Measurements from ENCODE around the gene SERGEF. TPM values are rescaled to one million over a fixed set of nuclear protein-coding genes. Genes with fewer than 3 reads are reported as not detected.
A peak's percentile ranks its signal among the peaks of the same experiment; 100 is the strongest.

Gene SERGEF
- total RNA-seq, 4 donors from 2014 or later, result 32.0 to 50.2 (median 37.6) TPM

DNA sequence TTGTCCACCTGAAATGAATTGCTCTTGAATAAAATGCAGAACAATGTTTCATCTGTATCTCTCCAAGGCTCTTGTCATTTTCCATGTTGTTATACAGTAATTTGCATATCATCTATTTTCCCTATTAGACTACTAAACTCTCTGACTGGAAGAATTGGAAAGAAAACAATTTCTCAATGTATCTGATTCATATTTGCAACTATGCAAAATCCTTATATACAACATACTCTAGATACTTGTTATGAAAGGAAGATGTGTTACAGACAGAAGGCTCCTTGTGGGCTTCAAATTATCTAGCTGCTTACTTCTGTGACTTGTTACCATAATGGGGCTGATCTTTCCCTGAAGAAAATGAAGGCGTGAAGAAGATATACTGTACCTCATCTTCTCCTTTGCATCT, 9.6 kb upstream of the SERGEF start:
- no peak for DNase-seq (ENCODE audit: extremely low spot score)
- Histone ChIP-seq H3K27me3 (no peaks in the 10 kb centered on the region), H3K36me3 (no peaks in the 10 kb centered on the region), H3K9me3 (no peaks in the 10 kb centered on the region), H3K4me3 (no peak overlapping the region), H3K4me1 (no peaks in the 10 kb centered on the region), H3K27ac (replicated peaks in 1 of 4) (no peak overlapping the region)
- intact Hi-C loops (cut with DNase I), result no loop called here
- TF ChIP-seq POLR2A (IDR thresholded peaks at IDR 0.05; ENCODE audit: low read depth), result no peak
- TF ChIP-seq CTCF (IDR thresholded peaks at IDR 0.05), result no peak
- TF ChIP-seq POLR2AphosphoS5 (IDR thresholded peaks at IDR 0.05), result no peak
- no peak for TF ChIP-seq EP300 (IDR thresholded peaks at IDR 0.05)
- WGBS, result 100% methylated on average over 1 of the region's 1 CpG

- intact Hi-C loops (cut with DNase I), result no loop called here
- no peaks in the 10 kb centered on the region for H3K9me3 ChIP-seq
- DNase-seq (ENCODE audit: extremely low spot score), result no peak
- no peak overlapping the region for H3K27ac ChIP-seq (replicated peaks in 1 of 4)
- no peaks in the 10 kb centered on the region for H3K36me3 ChIP-seq
- H3K27me3 ChIP-seq, result no peaks in the 10 kb centered on the region
- H3K4me1 ChIP-seq, result no peaks in the 10 kb centered on the region
- TF ChIP-seq POLR2A (IDR thresholded peaks at IDR 0.05; ENCODE audit: low read depth), result no peak
- TF ChIP-seq POLR2AphosphoS5 (IDR thresholded peaks at IDR 0.05), result no peak
- TF ChIP-seq EP300 (IDR thresholded peaks at IDR 0.05), result no peak
- TF ChIP-seq CTCF (IDR thresholded peaks at IDR 0.05), result no peak
- H3K4me3 ChIP-seq, result no peak overlapping the region
Observed at GRCh38 chr11:18019650-18020049, 6.8 kb upstream of the SERGEF start.

DNA sequence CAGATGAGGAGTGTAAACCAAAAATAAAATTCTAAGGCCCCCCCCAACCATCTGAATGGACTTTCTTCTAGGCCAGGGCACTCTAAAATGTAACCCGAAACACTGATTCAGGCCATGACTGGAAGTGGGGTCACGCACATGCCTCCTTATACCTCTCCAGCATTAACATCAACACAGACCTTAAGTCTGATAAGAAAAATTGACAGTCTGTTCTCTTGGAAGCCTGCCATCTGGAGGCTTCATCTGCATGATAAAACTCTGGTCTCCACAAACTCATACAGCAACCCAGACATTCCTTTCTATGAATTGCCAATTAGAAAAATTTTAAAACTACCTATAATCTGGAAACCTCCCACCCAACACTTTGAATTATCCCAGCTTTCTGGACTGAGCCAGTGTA, 3.9 kb upstream of the SERGEF start:
- H3K27ac ChIP-seq (replicated peaks in 1 of 4), result no peak overlapping the region
- WGBS, result 91% methylated on average over 2 of the region's 2 CpGs
- peaks cover 8 to 14% (median 12%) of the 10 kb centered on the region in 4 donors for H3K4me1 ChIP-seq
- H3K27me3 ChIP-seq, result no peaks in the 10 kb centered on the region
- intact Hi-C loops (cut with DNase I), result no loop called here
- no peaks in the 10 kb centered on the region for H3K36me3 ChIP-seq
- DNase-seq (ENCODE audit: extremely low spot score), result no peak
- TF ChIP-seq POLR2AphosphoS5 (IDR thresholded peaks at IDR 0.05) (no peak), CTCF (IDR thresholded peaks at IDR 0.05) (no peak), EP300 (IDR thresholded peaks at IDR 0.05) (no peak), POLR2A (IDR thresholded peaks at IDR 0.05; ENCODE audit: low read depth) (no peak)
- H3K4me3 ChIP-seq, result no peak overlapping the region
- H3K9me3 ChIP-seq, result no peaks in the 10 kb centered on the region

DNA sequence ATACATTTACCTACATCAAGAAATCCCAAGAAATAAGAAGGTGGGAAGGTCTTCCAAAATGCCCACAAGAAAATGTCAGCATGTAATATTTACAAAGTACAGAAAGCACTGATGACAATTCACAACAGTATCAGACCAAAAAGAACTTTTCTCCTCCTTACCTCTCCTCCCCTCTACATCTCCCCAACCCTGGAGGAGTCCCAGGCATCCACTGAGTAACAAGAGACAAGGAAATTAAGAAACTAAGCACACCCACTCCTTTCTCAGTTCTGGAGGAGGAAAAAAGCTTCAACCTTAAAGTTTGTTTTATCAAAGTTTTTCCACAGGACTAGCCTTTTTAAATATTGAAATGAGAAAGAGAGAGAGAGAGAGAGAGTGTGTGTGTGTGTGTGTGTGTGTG, 2.0 kb upstream of the SERGEF start:
- H3K36me3 ChIP-seq, result no peaks in the 10 kb centered on the region
- H3K27ac ChIP-seq (replicated peaks in 1 of 4), result no peak overlapping the region
- intact Hi-C loops (cut with DNase I), result loop anchor here (5.0 kb wide), 1 partner anchor 92 kb away; the partner anchor contains the start of gene SAAL1
- TF ChIP-seq CTCF (IDR thresholded peaks at IDR 0.05), result no peak
- peaks cover 8 to 18% (median 17%) of the 10 kb centered on the region in 4 donors for H3K4me1 ChIP-seq
- no peak for DNase-seq (ENCODE audit: extremely low spot score)
- H3K27me3 ChIP-seq, result no peaks in the 10 kb centered on the region
- no peak overlapping the region for H3K4me3 ChIP-seq
- H3K9me3 ChIP-seq, result no peaks in the 10 kb centered on the region

- DNase-seq (ENCODE audit: extremely low spot score), result no peak
- no peak for TF ChIP-seq POLR2AphosphoS5 (IDR thresholded peaks at IDR 0.05)
- TF ChIP-seq CTCF (IDR thresholded peaks at IDR 0.05), result no peak
- TF ChIP-seq POLR2A (IDR thresholded peaks at IDR 0.05; ENCODE audit: low read depth), result no peak
- no peak for TF ChIP-seq EP300 (IDR thresholded peaks at IDR 0.05)
- intact Hi-C loops (cut with DNase I), result loop anchor here (5.0 kb wide), 1 partner anchor 93 kb away; the partner anchor contains the start of gene SAAL1
- H3K4me1 ChIP-seq, result peaks cover 8 to 18% (median 17%) of the 10 kb centered on the region in 4 donors
- peak overlapping the region; percentile 77 to 92 (median 86) for H3K27ac ChIP-seq (replicated peaks in 1 of 4)
- H3K4me3 ChIP-seq, result peak overlapping the region; percentile 78 to 86 (median 80)
- H3K36me3 ChIP-seq, result no peaks in the 10 kb centered on the region
- H3K9me3 ChIP-seq, result no peaks in the 10 kb centered on the region
- no peaks in the 10 kb centered on the region for H3K27me3 ChIP-seq
- WGBS, result 19% methylated on average over 11 of the region's 11 CpGs
Observed at GRCh38 chr11:18013790-18014507, 1.1 kb upstream of the SERGEF start.

Data from esophagus muscularis mucosa (tissue), 4 donors.